AG04449 (cell line): ENCODE results near the gene TRMT11.
"Not testable (repeated sequence)": the region's sequence is repeated elsewhere in the genome, so short reads cannot be mapped to it uniquely, and the experiment has no call there.

Source experiments
- CTCF ChIA-PET: fragments of 350-600 bp; formaldehyde crosslinking; extraction: SDS; loops from one replicate; lab custom pipeline; 2021; ENCODE audit warnings: antibody characterized with exemption; lab: Yijun Ruan, JAX
- POLR2A ChIA-PET: fragments of 400-600, 350-600 bp; formaldehyde crosslinking; extraction: SDS; loops from one replicate; lab custom pipeline; 2020; ENCODE audit warnings: antibody characterized with exemption, inconsistent platforms; lab: Yijun Ruan, JAX
- DNase-seq: peaks from one replicate; pipeline ENCODE4 v3.0.0-alpha.2; 2010; ENCODE audit warnings: low read depth, low spot score
- H3K4me3 ChIP-seq: 2 replicates; pipeline ENCODE4 v1.5.1; 2011; ENCODE audit warnings: low read depth, mild to moderate bottlenecking, control low read depth, low read length
- TF ChIP-seq, protein P1 (sequence below): IDR thresholded peaks from one replicate; pipeline ENCODE4 v1.5.1; 2011; ENCODE audit warnings: mild to moderate bottlenecking, moderate library complexity, low read length, control low read depth, inconsistent platforms; ENCODE audit not compliant: insufficient read depth; ENCODE audit errors: missing control alignments

TRMT11 gene

DNA sequence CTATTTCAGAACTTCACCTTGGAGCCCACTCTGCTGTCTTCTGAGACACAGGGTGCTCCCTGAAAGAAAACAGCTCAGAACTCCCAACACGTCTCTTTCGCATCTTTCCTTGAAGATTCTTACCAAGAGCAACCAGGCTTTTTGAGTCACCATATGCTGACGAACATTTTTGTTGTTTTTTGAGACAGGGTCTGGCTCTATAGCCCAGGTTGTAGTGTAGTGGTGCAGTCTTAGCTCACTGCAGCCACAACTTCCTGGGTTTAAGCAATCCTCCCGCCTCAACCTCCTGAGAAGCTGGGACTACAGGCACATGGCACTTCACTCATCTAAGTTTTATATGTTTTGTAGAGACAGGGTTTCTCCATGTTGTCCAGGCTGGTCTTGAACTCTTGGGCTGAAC lies 68.5 kb downstream of the TRMT11 start:
- H3K4me3 ChIP-seq: no peak overlapping the region
- CTCF ChIA-PET: no interaction called here
- POLR2A ChIA-PET: no interaction called here
- no peak for DNase-seq
- TF ChIP-seq, protein P1, sequence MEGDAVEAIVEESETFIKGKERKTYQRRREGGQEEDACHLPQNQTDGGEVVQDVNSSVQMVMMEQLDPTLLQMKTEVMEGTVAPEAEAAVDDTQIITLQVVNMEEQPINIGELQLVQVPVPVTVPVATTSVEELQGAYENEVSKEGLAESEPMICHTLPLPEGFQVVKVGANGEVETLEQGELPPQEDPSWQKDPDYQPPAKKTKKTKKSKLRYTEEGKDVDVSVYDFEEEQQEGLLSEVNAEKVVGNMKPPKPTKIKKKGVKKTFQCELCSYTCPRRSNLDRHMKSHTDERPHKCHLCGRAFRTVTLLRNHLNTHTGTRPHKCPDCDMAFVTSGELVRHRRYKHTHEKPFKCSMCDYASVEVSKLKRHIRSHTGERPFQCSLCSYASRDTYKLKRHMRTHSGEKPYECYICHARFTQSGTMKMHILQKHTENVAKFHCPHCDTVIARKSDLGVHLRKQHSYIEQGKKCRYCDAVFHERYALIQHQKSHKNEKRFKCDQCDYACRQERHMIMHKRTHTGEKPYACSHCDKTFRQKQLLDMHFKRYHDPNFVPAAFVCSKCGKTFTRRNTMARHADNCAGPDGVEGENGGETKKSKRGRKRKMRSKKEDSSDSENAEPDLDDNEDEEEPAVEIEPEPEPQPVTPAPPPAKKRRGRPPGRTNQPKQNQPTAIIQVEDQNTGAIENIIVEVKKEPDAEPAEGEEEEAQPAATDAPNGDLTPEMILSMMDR: no peak

DNA sequence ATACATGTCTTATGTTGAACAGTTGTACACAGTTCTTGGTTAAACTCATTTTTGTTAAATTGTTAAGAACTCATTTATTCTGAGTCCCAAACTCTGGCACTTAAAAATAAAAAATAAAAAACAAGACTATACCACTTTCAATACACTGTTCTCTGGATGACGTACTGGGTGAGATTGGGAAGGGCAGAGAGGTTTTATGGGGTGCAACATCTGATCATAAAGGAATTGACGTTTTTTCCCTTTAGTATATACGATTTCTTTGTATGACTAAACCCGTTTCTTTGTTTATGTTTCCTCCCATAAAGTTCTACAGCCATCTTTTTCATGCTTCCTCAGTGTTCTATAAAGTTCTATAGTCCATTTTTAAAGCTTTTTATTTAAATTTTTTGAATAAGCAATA lies 69.1 kb downstream of the TRMT11 start:
- ChIA-PET CTCF (interaction anchor here (1.1 to 1.3 kb wide), 2 partner anchors 11 to 16 kb away, joined by 3 read pairs; no protein-coding TSS in a partner anchor), POLR2A (no interaction called here)
- TF ChIP-seq, protein P1: no peak
- no peak for DNase-seq
- no peak overlapping the region for H3K4me3 ChIP-seq

DNA sequence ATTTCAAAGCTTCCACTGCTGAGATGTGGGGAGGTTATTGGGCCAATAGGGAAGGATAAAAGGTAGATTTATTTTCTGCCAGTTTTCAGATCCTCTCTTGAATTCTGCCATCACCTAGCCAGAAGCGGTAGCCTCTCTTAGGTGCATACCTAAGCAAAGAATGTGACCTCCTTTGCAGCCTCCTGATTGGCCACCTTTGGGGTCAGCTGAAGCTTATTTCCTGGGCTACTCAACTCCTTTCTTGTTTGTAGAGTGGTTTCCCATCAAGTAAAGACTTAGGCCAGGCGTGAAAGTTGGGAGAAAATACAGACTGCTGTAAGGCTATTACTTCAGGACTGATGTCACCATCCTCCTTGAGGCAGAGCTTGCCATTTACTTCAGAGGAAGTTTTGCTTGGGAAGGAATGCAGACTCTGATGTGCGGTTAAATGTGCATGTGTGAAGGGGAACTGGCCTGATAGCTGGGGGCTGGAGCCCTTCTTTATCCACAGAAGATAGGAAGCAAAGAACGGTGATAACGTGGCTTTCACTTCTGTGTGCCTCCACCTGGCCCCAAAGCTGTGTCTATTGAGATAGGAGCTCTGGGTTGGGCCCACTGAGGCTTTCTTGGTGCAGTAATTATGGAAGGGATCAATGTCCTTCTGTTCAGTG lies 70.1 kb downstream of the TRMT11 start:
- ChIA-PET CTCF (interaction anchor here (0.9 to 1.3 kb wide), 3 partner anchors 9 to 15 kb away, joined by 3 to 4 read pairs (median 3); no protein-coding TSS in a partner anchor), POLR2A (interaction anchor here (0.6 kb wide), 2 partner anchors 17 to 30 kb away, joined by 3 read pairs; no protein-coding TSS in a partner anchor)
- TF ChIP-seq, protein P1: no peak
- H3K4me3 ChIP-seq: no peak overlapping the region
- no peak for DNase-seq

DNA sequence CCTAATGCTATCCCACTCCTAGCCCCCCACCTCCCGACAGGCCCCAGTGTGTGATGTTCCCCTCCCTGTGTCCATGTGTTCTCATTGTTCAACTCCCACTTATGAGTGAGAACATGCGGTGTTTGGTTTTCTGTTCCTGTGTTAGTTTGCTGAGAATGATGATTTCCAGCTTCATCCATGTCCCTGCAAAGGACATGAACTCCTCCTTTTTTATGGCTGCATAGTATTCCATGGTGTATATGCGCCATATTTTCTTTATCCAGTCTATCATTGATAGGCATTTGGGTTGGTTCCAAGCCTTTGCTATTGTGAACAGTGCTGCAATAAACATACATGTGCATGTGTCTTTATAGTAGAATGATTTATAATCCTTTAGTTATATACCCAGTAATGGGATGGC lies 71.7 kb downstream of the TRMT11 start:
- POLR2A ChIA-PET, H3K4me3 ChIP-seq, DNase-seq: not testable (repeated sequence)
- CTCF ChIA-PET: interaction anchor here (0.8 kb wide), 1 partner anchor 10 kb away, joined by 4 read pairs; no protein-coding TSS in a partner anchor

DNA sequence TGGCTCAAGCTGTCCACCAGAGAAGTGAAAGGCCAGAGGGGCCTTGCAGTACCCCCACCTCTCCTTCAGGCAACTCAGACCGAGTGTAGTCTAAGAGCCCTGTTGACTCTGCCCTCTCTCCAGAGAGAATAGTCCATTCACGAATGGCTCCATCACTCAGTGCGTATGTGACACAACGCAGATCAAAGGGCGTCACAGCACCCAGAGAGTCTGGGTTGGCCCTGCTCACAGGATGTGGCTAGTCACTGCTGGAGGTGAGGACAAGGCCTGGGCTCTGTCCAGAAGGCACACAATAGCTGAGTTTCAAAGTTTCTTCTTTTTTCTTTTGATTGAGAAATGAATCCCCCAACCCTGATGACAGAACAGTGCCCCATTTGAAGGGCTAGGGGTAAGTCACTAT lies 74.1 kb downstream of the TRMT11 start:
- TF ChIP-seq, protein P1: no peak
- CTCF ChIA-PET: interaction anchor here (1.5 kb wide), 1 partner anchor 21 kb away, joined by 3 read pairs; no protein-coding TSS in a partner anchor
- H3K4me3 ChIP-seq: no peak overlapping the region
- POLR2A ChIA-PET: no interaction called here
- no peak for DNase-seq

DNA sequence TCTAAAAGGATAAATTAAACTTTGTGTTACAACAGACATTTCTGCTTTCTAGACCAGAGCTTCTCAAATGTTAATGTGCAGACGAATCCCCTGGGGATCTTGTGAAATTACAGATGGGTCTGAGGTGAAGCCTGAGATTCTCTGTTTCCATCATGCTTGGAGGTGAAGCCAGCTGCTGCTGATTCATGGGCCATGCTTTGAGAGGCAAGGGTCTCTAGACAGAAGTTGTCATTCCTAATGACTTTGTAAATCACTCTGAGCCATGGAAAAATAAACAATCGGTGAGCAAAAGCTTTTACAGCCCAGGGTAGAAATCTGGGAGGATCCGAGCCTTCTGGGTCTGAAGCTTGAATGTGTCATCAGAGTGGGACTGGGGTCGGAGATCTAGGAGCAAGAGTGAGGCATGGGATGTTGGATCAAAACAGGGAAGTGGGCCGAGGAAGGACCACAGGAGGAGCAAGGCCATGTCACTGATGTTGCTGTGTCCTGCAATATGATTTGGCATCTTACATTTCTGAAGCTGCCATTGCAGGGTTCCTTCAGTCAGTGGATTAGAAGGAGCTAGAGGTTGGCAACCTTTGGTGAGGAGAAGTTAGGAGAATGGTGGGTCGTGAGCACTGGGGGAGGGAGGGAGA lies 77.3 kb downstream of the TRMT11 start:
- ChIA-PET POLR2A (no interaction called here), CTCF (interaction anchor here (1.1 kb wide), 1 partner anchor 13 kb away, joined by 4 read pairs; no protein-coding TSS in a partner anchor)
- TF ChIP-seq, protein P1: no peak
- DNase-seq: no peak
- no peak overlapping the region for H3K4me3 ChIP-seq
